ENCODE results near the gene MEIKIN. TPM values are rescaled to one million over a fixed set of nuclear protein-coding genes. Genes with fewer than 3 reads are reported as not detected.
A peak's percentile ranks its signal among the peaks of the same experiment; 100 is the strongest.

Gene MEIKIN
- total and polyA plus RNA-seq, 2 of the 8 experiments (the other 6 are each of a cell fraction or from before 2014, with no cell fraction given), result not detected

- peak overlapping the region; percentile 82; the same call in 1 of the 2 replicates for H2BK12ac ChIP-seq (ENCODE audit: low read depth, low read length)
- H3K79me1 ChIP-seq (ENCODE audit: low read depth, low read length), result no peaks in the 10 kb centered on the region
- WGBS, 2 experiments (ENCODE audit: extremely low coverage in 1 of 2, insufficient coverage in 1 of 2, insufficient read length in 1 of 2, insufficient replicate concordance in 2 of 2, low coverage in 1 of 2, low lambda C conversion rate in 2 of 2, missing lambda C conversion rate in 1 of 2), result 59% methylated on average over 2 of the region's 2 CpGs; no CpG with 5 or more reads in 1 of the 2 experiments
- FAIRE-seq, result no peak
- DNase-seq (ENCODE audit: low read depth in 1 of 2, low spot score in 2 of 2), result no peak
- no peaks in the 10 kb centered on the region for H3K36me3 ChIP-seq (ENCODE audit: control insufficient read depth in 2 of 4, insufficient read depth in 4 of 4, low read length in 3 of 4)
- H3K27me3 ChIP-seq (replicated peaks in 1 of 4; ENCODE audit: control insufficient read depth in 3 of 4, extremely low read depth in 1 of 4, insufficient read depth in 3 of 4, low read length in 3 of 4), result no peaks in the 10 kb centered on the region
- peak; percentile 92 for TF ChIP-seq JUND (IDR thresholded peaks at IDR 0.05; ENCODE audit: low read length)
- TF ChIP-seq CTBP2 (IDR thresholded peaks at IDR 0.05; ENCODE audit: borderline replicate concordance, insufficient read depth, insufficient read length, low read length), result no peak
- TF ChIP-seq JUN (IDR thresholded peaks at IDR 0.05; ENCODE audit: low read depth, low read length), result peak; percentile 73; the same call in 1 of the 2 replicates
- peak; percentile 57; the same call in 1 of the 2 replicates for TF ChIP-seq TEAD4 (IDR thresholded peaks at IDR 0.05; ENCODE audit: low read depth, low read length)
- TF ChIP-seq SP4 (IDR thresholded peaks at IDR 0.05; ENCODE audit: low read length), result no peak
- no peak for TF ChIP-seq NRF1 (IDR thresholded peaks at IDR 0.05; ENCODE audit: low read depth, low read length)
- no peak overlapping the region for H4K91ac ChIP-seq (replicated peaks; ENCODE audit: insufficient read length, low read length)
- ChIA-PET CTCF (ENCODE audit: partially characterized antibody) (interaction anchor here (1.2 kb wide), 1 partner anchor 193 kb away, joined by 4 read pairs; no protein-coding TSS in a partner anchor), POLR2A (ENCODE audit: partially characterized antibody) (no interaction called here)
- H3K4me2 ChIP-seq (ENCODE audit: insufficient read depth in 1 of 2, low read depth in 2 of 2, low read length in 2 of 2), result no peak overlapping the region
- H4K8ac ChIP-seq (ENCODE audit: extremely low read depth, insufficient read depth, low read length), result no peak overlapping the region
- no peaks in the 10 kb centered on the region for H3K9me3 ChIP-seq (ENCODE audit: insufficient read depth in 2 of 2, low read depth in 1 of 2, low read length in 1 of 2)
- H4K5ac ChIP-seq (ENCODE audit: insufficient read length, low read depth, low read length), result no peak overlapping the region
- no peak overlapping the region for H3K56ac ChIP-seq (replicated peaks; ENCODE audit: insufficient read length, low read depth, low read length)
- no peaks in the 10 kb centered on the region for H3K23me2 ChIP-seq (ENCODE audit: low read depth, low read length)
- no peak overlapping the region for H2BK5ac ChIP-seq (ENCODE audit: low read depth, low read length)
- no peak overlapping the region for H2AK5ac ChIP-seq (ENCODE audit: low read depth, low read length)
- H2BK120ac ChIP-seq (replicated peaks; ENCODE audit: low read depth, low read length), result no peak overlapping the region
- H2BK20ac ChIP-seq (ENCODE audit: low read length), result no peak overlapping the region
- no peaks in the 10 kb centered on the region for H3K79me2 ChIP-seq (ENCODE audit: control insufficient read depth in 1 of 2, insufficient read depth in 2 of 2, low read length in 2 of 2)
- H2BK15ac ChIP-seq (ENCODE audit: low read length), result no peak overlapping the region
- no peaks in the 10 kb centered on the region for H4K20me1 ChIP-seq (replicated peaks in 1 of 2; ENCODE audit: control insufficient read depth in 1 of 2, insufficient read depth in 2 of 2, low read length in 2 of 2)
- H2AFZ ChIP-seq (ENCODE audit: low read length), result no peak overlapping the region
- H3K27ac ChIP-seq (ENCODE audit: low read depth, low read length), result no peak overlapping the region
- H3K4ac ChIP-seq (replicated peaks; ENCODE audit: insufficient read length, low read depth, low read length), result no peak overlapping the region
- no peak overlapping the region for H3K14ac ChIP-seq (ENCODE audit: insufficient read length)
- H3K4me1 ChIP-seq (replicated peaks in 1 of 4; ENCODE audit: control insufficient read depth in 3 of 4, insufficient read depth in 4 of 4, low read length in 3 of 4), result 0 out of 7 replicates have a peak, but pooled peaks cover 0 to 2% (median 0%) of the 10 kb centered on the region in 4 experiments
- no peak overlapping the region for H3K4me3 ChIP-seq (ENCODE audit: extremely low read depth in 1 of 4, insufficient read depth in 2 of 4, low read depth in 3 of 4, low read length in 4 of 4)
- H3K23ac ChIP-seq (ENCODE audit: insufficient read length), result no peak overlapping the region
- H3K9ac ChIP-seq (replicated peaks in 1 of 4; ENCODE audit: extremely low read depth in 1 of 4, low read depth in 3 of 4, low read length in 3 of 4), result no peak overlapping the region
- H3K18ac ChIP-seq (ENCODE audit: extremely low read depth, low read length), result no peak overlapping the region
These were observed 130.5 kb downstream of the MEIKIN start for GRCh38 chr5:131814990-131815389.
